GM15510 (cell line): ENCODE measurements around the gene SOX10.

Source experiments
- POLR2A ChIP-seq: IDR thresholded peaks from 3 replicates; pipeline ENCODE4 v1.6.1; 2011; ENCODE audit warnings: borderline replicate concordance; ENCODE audit not compliant: insufficient read length; ENCODE audit errors: extremely low read depth

SOX10 gene

GRCh38 chr22:37957232-37957631, 27.1 kb downstream of the SOX10 start:
- TF ChIP-seq POLR2A, result no peak

- no peak for TF ChIP-seq POLR2A
Measured at GRCh38 chr22:37954686-37955085, 29.7 kb downstream of the SOX10 start.

- TF ChIP-seq POLR2A, result peak; percentile 95
Measured at GRCh38 chr22:37953437-37954179, 30.7 kb downstream of the SOX10 start, which contains the start of the genes C22orf23 and POLR2F. C22orf23 (minus strand) TSS chr22:37953601; CDS start chr22:37953149, 452 bp downstream. POLR2F (plus strand) TSS chr22:37953699; CDS start chr22:37953788, 89 bp downstream.

- no peak for TF ChIP-seq POLR2A
Measured at GRCh38 chr22:37953062-37953436, 31.3 kb downstream of the SOX10 start.

GRCh38 chr22:37951305-37951704, 33.0 kb downstream of the SOX10 start:
- TF ChIP-seq POLR2A, result no peak

- no peak for TF ChIP-seq POLR2A
Measured at GRCh38 chr22:37943825-37944198, 40.5 kb downstream of the SOX10 start.

- no peak for TF ChIP-seq POLR2A
Measured at GRCh38 chr22:37943136-37943824, 41.1 kb downstream of the SOX10 start.

- no peak for TF ChIP-seq POLR2A
Measured at GRCh38 chr22:37942133-37942532, 42.2 kb downstream of the SOX10 start.

GRCh38 chr22:37940698-37941376, 43.5 kb downstream of the SOX10 start:
- TF ChIP-seq POLR2A, result no peak

GRCh38 chr22:37933711-37934376, 50.5 kb downstream of the SOX10 start:
- TF ChIP-seq POLR2A, result no peak

GRCh38 chr22:37932821-37933578, 51.4 kb downstream of the SOX10 start:
- no peak for TF ChIP-seq POLR2A

- TF ChIP-seq POLR2A, result no peak
Measured at GRCh38 chr22:37932401-37932800, 52.0 kb downstream of the SOX10 start.

GRCh38 chr22:37931893-37932389, 52.4 kb downstream of the SOX10 start:
- TF ChIP-seq POLR2A, result no peak

- no peak for TF ChIP-seq POLR2A
Measured at GRCh38 chr22:37930952-37931440, 53.4 kb downstream of the SOX10 start.
